NCI-H2196 (cell line): ENCODE results near the gene SNX20.

Experiments
- DNase-seq: peaks from one replicate; lab custom pipeline; 2025; ENCODE audit not compliant: unreplicated experiment; lab: John Stamatoyannopoulos, UW

SNX20 gene

DNA sequence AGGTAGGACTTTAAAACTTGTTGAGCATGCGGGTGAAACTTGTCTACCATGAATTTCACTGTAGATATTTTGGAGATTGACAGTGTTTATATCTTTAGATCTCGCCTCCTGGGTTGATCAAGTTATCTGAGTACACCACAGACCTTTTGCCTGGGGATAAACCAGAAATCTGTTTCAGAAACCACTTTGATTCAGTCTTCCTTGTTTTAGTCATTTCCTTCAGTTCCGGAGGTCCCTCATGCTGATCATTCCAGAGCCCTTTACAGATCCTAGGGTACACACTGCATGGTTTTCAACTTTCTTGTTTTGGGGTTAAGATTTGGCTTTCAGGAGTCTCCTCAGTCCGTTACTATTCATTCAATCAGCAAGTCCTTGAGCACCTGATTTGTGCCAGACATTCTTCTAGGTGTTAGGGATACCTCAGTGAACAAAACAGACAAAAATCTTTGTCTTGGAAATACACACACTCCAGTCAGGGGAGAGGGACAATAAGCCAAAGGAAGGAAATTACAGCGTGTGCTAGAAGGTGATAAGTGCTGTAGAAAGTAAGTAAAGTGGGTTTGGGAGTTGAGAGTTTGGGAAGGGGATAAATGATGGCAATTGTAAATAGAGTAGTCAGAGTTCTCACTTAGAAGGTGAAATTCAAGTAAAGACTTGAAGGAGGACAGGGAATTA is 24.5 kb upstream of the SNX20 start:
- DNase-seq = no peak

DNA sequence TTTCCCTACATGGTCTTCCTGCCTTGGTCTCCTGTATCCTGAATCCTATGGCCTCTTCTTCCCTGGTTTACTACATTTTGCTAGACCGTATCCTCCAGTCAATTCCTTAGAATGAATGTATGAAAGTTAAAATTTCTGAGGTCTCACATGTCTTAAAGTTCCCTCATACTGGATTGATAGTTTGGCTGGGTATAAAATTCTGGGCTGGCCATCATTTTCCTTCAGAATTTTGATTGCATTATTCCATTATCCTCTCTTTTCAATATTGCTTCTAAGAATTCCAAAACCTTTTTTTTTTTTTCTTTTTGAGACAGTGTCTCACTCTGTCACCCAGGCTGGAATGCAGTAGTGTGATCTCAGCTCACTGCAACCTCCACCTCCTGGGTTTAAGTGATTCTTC is 23.1 kb upstream of the SNX20 start:
- DNase-seq = no peak

DNA sequence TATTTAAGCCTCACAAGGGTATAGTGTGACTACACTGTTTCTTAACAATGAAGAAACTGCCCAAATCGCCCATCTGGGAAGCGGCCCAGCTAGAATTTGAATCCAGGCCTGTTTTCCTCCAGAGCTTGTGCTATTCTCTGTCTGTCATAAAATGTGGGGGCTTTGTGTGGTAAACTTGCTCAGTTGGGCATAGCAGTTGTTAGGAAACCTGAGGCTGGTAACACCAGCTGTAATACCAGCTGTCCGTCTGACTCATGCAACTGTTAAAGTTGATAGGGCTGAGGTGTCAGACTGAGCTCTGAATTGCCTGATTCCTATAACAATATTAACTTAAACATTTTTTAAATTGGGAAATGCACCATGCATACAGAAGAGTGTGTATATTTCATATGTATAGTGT is 21.6 kb upstream of the SNX20 start:
- DNase-seq = no peak

DNA sequence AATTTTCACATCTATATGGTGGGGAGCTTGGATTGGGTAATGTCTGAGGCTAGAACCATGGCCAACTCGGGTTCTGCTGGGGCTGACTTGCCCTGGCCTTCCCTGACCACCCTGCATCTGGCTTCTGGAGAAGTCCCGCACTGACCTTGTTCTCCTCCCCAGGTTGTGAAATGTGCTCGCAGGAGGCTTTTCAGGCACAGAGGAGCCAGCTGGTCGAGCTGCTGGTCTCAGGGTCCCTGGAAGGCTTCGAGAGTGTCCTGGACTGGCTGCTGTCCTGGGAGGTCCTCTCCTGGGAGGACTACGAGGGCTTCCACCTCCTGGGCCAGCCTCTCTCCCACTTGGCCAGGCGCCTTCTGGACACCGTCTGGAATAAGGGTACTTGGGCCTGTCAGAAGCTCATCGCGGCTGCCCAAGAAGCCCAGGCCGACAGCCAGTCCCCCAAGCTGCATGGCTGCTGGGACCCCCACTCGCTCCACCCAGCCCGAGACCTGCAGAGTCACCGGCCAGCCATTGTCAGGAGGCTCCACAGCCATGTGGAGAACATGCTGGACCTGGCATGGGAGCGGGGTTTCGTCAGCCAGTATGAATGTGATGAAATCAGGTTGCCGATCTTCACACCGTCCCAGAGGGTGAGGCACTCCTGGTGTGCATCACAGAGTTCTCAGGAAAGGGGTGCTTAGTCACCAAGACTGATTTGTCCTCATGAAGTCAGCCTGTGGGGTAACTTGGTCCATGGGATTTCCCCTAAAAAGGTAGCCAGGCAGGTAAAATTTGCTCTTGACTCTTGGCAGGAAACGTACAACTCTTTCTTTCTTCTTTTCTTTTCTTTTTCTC is 18.4 kb upstream of the SNX20 start:
- DNase-seq = no peak

DNA sequence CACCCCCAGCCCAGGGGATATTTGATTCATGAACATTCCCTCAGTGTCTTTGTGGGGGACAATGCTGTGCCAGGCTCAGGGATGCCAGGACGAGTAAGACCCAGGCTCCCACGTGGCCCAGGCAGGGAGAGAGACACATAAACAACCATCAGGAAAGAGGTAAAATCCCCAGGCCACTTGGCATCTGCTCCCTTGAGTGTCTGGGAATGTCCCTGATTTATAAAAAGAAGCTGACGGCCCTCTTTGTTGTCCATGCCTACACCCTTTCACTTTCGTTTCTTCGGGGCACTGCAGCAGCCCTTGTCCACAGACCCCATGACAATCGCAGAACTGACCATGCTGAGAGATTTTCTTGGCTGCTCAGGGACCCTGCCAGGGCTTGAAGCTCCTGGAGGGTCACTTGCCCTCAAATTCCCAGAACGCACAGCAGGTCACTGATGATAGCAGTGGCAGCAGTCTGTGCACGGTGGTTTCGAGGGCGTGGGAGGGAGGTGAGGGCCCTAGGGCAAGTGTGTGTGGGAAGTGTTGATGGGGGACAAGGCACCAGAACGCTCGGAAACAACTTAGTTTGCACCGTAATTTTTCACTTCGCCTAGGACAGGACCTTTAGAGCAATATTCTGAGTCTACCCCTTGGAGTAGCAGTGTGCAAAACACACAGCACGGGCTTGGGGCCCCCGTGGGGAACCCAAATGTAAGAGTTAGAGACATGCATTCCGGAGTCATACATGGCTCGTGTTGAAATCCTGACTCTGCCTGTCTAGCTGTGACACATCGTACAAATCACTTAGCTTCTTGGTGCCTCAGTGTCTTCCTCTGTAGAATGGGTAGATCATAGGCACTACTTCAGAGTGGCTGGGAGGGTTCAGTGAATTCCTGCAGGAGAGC is 17.0 kb upstream of the SNX20 start:
- no peak for DNase-seq

DNA sequence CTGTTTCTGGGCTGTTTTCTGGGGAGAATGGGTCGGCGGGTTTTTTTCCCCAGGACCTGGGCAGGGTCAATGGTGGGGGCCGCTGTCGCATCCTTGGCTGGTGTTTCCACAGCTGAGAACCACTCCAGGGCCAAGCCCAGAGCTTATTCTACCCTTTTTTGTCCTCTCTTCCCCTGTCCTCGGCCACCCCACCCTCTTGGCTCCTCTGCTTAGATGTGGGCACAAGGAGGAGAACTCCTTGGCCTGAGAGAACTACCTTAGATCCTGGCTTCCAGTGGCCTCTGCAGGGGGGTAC is 16.3 kb upstream of the SNX20 start:
- DNase-seq = no peak

DNA sequence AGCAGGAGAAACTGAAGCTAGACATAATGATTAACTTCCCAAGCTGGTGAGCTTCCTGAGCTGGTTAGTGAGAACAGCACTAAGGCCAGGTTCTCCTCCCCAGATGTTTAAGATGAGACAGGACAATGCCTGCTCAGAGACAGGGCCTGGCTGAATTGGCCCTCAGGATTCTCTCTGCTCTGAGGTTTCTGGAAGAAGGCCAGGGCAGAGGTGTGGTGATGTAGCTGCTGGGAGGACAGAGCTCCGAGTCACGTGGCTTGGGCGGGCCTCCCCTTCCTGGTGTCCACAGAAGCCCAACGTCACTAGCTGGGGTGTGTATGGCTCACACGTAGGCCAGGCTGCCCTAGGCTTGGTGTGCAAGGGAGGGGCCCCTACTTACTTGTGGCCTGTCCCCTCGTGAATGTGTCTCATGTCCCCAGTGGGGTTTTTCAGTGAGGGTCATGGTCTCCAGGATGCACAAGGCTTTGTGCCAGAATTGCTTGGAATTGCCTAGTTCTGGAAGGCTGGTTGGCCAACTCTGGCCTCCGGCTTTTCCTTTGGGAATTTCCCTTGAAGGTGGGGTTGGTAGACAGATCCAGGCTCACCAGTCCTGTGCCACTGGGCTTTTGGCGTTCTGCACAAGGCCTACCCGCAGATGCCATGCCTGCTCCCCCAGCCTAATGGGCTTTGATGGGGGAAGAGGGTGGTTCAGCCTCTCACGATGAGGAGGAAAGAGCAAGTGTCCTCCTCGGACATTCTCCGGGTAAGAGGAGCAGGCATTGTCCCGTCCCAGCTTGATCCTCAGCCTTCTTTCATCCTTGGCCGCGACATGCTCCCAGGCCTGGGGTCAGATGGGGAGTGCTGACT is 15.7 kb upstream of the SNX20 start:
- DNase-seq = no peak

DNA sequence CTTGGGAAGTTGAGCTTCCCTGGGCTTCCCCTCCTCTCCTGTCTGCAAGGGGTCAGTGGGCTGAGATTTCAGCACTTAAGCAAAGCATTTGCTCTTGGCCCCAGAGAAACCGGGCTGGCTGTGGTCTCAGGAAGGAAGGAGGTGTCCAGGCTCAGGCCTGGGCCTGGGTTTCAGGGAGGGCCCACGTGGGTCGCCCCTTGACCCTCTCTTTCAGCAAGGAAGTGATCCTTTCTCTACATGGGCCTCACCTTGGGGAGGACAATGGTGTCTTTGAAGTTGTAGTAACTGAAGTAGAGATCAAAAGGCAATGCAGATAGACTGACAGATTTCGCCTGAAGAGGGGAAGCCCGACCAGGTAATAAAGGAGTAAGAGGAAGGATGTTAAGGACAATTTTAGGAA is 15.0 kb upstream of the SNX20 start:
- no peak for DNase-seq

DNA sequence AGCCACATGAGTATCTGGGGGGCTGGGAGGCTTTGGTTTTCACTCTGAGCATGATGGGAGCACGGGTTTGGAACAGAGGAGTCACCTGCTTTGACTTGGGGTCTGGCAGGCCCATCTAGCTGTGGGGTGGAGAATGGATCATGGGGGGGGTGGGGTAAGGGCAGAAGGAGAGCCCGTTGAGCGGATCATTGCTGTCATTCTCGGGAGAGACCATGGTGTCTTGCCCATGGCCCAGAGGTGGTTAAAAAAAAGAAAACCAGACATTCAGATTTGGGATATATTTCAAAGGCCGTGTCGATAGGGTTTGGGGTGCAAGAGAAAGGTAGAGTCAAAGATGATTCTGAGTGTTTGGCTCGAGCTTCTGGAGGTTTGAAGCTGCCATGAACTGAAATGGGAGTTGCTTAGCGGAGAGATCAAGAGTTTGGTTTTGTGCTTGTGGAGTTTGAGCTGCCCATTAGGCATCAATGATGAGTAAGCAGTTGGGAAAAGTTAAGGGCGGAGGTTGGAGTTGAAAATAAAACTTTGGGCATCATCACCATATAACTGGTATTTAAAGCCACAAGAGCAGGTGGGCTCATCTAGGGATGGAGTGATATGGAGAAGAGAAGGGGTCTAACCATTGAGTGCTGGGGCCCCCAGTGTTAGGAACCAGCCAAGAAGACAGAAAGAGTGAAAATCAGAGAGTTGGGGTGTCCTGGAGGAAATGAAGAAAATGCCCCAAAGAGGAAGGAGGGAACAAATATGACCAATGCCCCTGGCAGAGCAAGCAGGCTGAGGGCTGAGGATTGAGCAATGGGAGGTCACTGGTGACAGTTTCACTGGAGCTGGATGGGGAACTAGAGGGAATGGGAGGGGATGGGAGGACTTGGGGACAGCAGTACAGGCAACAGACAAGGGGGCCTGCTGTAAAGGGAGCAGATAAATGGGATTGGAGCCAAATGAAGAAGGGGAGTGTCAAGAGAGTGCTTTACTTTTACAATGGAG is 14.2 kb upstream of the SNX20 start:
- no peak for DNase-seq

DNA sequence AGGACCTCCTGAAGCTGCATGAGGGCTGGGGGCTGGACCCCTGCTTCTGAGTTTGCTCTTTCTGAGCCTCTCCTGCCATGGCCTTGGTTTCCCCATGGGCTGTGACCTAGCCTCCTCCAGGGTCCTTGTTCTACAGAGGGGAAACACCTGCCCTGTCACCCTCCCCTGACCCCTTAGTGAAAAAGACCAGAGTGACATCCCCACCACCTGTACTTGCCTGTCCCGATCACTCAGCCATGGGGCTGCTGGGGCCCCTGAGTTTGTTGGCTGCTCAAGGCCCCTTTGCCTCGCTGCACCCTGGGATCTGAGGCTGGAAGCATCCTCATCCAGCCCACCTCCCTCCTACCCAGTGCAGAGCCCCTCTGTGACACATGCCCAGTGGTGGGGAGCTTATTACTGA is 13.1 kb upstream of the SNX20 start:
- no peak for DNase-seq

DNA sequence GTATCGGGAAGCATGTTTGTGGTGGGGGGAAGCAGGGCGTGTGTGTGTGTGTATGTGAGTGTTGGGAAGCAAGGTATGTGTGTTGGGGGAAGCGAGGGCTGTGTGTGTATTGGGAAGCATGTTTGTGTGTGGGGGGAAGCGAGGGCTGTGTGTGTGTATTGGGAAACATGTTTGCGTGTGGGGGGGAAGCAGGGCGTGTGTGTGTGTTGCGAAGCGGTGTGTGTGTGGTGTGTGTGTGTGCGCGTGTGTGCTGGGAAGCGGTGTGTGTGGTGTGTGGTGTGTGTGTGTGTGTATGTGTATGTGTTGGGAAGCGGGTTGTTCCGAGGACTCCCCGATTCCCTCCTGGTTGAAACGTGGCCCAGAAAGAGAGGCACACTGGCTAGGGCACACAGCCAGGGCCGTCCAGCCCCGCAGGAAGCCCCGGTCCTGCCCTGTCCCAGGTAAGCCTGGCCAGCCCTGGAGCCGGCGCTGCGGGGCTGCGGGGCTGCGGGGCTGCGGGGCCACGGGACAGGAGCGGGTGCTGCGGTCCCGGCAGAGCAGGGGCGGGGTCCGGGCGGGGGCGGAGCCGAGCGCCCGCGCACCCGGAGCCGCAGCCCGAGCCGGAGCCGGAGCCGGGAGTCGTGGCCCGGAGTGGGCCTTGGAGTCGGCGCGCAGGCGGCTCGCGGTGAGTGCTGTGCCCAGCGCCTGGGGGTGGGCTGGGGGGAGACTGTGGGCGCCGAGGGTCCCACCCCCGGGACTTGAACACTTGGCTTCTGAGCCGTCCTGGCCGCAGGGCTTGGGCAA is 12.1 kb upstream of the SNX20 start, which contains the start of gene NOD2:
Gene NOD2 (plus strand): TSS at position 608 of the 783 bp plus-strand sequence. CDS start 5,890 bp downstream, outside the sequence.
- DNase-seq = no peak

DNA sequence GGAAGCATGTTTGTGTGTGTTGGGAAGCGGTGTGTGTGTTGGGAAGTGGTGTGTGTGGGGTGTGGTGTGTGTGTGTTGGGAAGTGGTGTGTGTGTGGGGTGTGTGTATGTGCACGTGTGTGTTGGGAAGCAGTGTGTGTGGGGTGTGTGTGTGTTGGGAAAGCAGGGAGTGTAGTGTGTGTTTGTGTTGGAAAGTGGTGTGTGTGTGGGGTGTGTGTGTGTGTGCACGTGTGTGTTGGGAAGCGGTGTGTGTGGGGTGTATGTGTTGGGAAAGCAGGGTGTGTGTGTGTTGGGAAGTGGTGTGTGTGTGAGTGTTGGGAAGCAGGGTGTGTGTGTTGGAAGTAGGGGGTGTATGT is 11.5 kb upstream of the SNX20 start:
- no peak for DNase-seq

DNA sequence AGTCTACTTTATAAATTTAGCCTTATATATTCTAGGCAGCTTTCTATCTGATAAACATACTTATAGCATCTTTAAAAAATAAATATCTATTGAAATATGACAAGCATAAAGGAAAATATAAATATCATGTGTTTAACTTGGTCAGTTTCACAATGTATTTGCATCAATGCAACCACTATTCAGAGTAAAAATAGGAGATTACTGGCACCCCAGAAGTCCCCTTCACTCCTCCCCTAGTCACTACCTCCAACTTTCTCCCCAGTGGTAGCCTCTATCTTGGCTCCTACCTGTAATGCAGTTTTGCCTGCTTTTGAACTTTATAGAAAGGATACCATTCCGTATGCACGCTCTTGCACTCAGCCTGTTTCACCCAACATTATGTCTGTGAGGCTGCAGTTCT is 9.1 kb upstream of the SNX20 start:
- no peak for DNase-seq

DNA sequence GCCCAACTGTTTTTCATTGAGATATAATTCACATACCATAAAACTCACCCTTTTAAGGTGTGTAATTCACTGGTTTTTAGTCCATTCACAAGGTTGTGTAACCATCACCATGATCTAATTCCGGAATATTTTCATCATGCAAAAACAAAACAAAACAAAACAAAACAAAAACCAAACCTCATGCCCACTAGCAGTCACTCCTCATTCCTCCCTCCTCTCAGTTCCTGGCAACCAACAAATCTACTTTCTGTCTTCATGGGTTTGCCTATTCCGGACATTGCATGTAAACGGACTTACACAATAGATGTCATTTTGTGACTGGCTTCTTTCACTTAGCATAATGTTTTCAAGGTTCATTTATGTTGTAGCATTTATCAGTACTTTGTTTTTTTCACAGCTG is 7.8 kb upstream of the SNX20 start:
- no peak for DNase-seq

DNA sequence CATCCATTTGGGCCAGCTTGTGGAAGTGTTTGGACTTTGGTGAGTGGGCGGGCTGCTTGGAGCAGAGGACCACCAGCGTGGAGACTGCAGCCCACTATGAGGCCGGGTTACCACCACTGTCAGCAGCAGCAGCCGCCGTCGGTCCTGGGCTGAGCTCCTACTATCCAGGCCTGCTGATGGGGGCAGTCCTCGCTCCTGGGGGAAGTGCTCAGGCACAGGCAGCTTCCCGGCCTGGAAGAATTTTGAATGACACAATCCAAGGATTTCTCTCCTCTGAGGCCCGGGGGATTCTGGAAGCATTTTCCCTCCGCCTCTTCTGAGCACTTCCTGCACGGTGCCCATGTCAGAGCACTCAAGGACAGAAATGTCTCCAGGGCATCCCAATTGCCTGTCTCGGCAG is 7.0 kb upstream of the SNX20 start:
- no peak for DNase-seq

DNA sequence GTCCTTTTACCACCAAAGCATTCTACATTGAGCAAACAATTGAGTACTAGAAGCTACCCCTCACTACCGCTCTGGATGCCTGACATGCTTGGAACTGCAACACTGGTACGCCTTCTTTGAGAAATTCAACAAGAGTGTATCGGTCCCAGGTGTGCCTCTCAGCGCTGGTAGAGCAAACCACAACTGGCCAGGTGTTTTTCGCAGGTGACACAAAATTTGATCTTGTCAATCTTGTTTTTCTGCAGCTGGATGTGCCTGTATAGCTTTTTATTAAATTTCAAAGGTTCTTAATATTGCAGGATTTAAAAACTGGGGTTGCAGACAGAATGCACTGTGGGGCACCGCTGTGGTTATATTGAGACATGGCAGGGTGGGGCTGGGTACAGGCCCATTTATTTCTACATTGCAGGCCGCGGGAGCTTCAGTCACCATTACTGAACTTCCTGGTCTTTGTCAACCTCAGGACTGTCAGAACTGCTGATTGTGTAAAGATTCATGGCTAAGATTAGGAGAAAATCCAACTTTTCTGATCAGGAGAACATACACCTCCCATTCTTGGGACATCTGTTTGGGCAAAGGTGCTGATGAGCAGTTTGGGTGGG is 4.5 kb upstream of the SNX20 start:
- no peak for DNase-seq

DNA sequence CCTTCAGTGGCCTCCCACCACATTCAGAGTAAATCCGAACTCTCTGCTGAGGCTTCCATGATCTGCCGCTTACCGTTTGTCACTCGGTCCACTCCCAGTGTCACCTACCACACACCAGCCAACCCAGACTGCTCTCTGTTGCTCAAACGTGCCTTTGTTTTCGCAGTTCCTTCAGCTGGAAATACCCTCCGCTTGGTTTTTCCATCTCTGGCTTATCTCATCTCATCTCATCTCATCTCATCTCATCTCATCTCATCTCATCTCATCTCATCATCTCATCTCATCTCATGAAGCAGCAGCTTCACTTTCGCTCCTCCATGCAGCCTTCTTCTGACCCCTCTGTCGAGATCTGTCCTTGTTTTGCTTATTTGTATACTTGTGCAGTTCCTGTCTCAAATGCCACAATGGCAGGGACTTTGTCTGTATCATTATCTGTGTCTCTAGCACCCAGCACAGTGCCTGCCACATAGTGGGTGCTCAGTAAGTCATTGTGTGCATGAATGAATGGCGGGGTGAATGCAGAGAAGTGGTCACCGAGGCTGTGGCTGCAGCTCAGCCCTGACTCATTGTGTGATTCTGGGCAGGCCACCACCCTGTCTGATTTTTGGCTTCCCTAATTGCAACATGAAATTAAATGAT is 3.8 kb upstream of the SNX20 start:
- DNase-seq = no peak

DNA sequence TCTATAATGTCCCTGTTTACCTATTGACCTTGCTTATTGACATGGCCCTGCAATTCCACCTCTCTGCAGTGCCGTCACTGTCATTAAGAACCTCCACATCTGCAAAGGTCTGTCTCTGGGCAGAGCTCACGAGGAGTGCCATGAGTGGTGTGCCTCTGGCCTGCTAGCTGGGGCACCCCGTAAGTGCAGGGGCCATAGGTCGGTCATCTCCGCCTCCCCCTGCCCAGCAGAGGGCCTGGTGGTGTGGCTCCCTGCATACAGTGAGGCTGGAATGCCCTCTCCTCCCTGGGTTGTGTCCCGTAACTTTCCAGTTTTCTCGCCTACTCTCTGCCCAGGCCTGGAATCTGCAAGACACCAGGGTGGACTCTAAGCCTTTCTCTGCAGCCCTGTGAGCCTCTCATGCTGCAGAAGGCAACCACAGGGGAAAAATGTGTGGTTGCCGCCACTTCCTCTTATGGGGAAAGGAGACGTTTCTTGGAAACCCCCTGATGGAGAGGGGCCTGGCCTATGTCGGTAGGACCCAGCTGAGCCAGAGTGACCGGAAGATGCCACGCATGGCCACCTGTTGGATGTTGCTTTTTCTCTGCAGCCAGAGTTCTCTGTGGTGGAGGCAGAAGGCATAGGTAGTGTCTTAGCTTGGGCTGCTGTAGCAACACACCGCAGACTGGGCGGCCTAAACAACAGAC is 2.7 kb upstream of the SNX20 start:
- DNase-seq = no peak
